Neural cell (in vitro differentiated cells): Measurements from ENCODE around the gene IFNGR2. TPM values are rescaled to one million over a fixed set of nuclear protein-coding genes. Genes with fewer than 3 reads are reported as not detected.

Experiments
- H2AFZ ChIP-seq: fragments of 200-600, 300-800 bp; sonication (generic), shearing (Covaris generic); 2 replicates; pipeline ENCODE4 v1.6.0; 2014; ENCODE audit warnings: low read depth, mild to moderate bottlenecking, antibody characterized with exemption, low read length, moderate library complexity
- H3F3A ChIP-seq: fragments of 200-600 bp; shearing (Covaris generic); 2 replicates; pipeline ENCODE4 v1.6.1; 2016; ENCODE audit warnings: mild to moderate bottlenecking, moderate library complexity, mixed read lengths, antibody characterized with exemption, low read length; ENCODE audit not compliant: insufficient read depth, poor library complexity, severe bottlenecking
- H3K27ac ChIP-seq: fragments of 200-600, 300-800 bp; sonication (generic), shearing (Covaris generic); 2 replicates; pipeline ENCODE4 v1.5.1; 2014; ENCODE audit warnings: mild to moderate bottlenecking, low read length, moderate library complexity
- H3K27me3 ChIP-seq: fragments of 300-800, 200-600 bp; sonication (generic), shearing (Covaris generic); 2 replicates; pipeline ENCODE4 v1.6.0; 2014; ENCODE audit warnings: mild to moderate bottlenecking, low read depth, low read length, moderate library complexity; ENCODE audit not compliant: insufficient read depth
- H3K36me3 ChIP-seq: fragments of 300-800, 200-600 bp; sonication (generic), shearing (Covaris generic); 2 replicates; pipeline ENCODE4 v1.5.1; 2014; ENCODE audit warnings: mild to moderate bottlenecking, antibody characterized with exemption, low read length, moderate library complexity; ENCODE audit not compliant: insufficient read depth
- H3K4me2 ChIP-seq: fragments of 300-800, 200-600 bp; sonication (generic), shearing (Covaris generic); 2 replicates; pipeline ENCODE4 v1.6.0; 2014; ENCODE audit warnings: mild to moderate bottlenecking, low read length
- H3K4me3 ChIP-seq: fragments of 300-800, 200-600 bp; sonication (generic), shearing (Covaris generic); 2 replicates; pipeline ENCODE4 v1.5.1; 2014; ENCODE audit warnings: mild to moderate bottlenecking, low read length, moderate library complexity
- H3K79me2 ChIP-seq: fragments of 200-600 bp; shearing (Covaris generic); replicated peaks from 2 replicates; pipeline ENCODE4 v1.6.0; 2014; ENCODE audit warnings: mild to moderate bottlenecking, low read length, moderate library complexity; ENCODE audit not compliant: insufficient read depth
- H3K9ac ChIP-seq: fragments of 300-800, 200-600 bp; sonication (generic), shearing (Covaris generic); 2 replicates; pipeline ENCODE4 v1.6.1; 2016; ENCODE audit warnings: mild to moderate bottlenecking, low read length, mixed read lengths
- H3K9me2 ChIP-seq: fragments of 200-600 bp; shearing (Covaris generic); 2 replicates; pipeline ENCODE4 v1.6.1; 2016; ENCODE audit warnings: mild to moderate bottlenecking, low read length, mixed read lengths; ENCODE audit not compliant: insufficient read depth
- H3K9me3 ChIP-seq: fragments of 200-600, 300-800 bp; sonication (generic), shearing (Covaris generic); 2 replicates; pipeline ENCODE4 v1.6.1; 2016; ENCODE audit warnings: mild to moderate bottlenecking, mixed run types, low read length, moderate library complexity, mixed read lengths
- H4K20me1 ChIP-seq: fragments of 200-600 bp; shearing (Covaris generic); 2 replicates; pipeline ENCODE4 v1.6.1; 2016; ENCODE audit warnings: mild to moderate bottlenecking, mixed run types; ENCODE audit not compliant: insufficient read depth
- EP300 ChIP-seq: fragments of 450-650 bp; conservative IDR thresholded peaks from 2 replicates; pipeline ENCODE4 v1.6.1; 2014; ENCODE audit warnings: antibody characterized with exemption, mild to moderate bottlenecking, moderate library complexity; ENCODE audit not compliant: poor library complexity, severe bottlenecking
- EZH2 ChIP-seq: fragments of 200-600, 300-800 bp; shearing (Covaris generic), sonication (generic); IDR thresholded peaks from 2 replicates; pipeline ENCODE4 v1.6.1; 2014; ENCODE audit warnings: antibody characterized with exemption, low read length, borderline replicate concordance, mild to moderate bottlenecking; ENCODE audit not compliant: insufficient read depth, poor library complexity, severe bottlenecking
- MXI1 ChIP-seq: fragments of 450-650 bp; conservative IDR thresholded peaks from 2 replicates; pipeline ENCODE4 v1.6.1; 2014; ENCODE audit warnings: antibody characterized with exemption, mild to moderate bottlenecking; ENCODE audit not compliant: poor library complexity, severe bottlenecking
- POLR2AphosphoS5 ChIP-seq: IDR thresholded peaks from 2 replicates; pipeline ENCODE4 v1.6.1; 2012
- RAD21 ChIP-seq: fragments of 450-650 bp; conservative IDR thresholded peaks from 2 replicates; pipeline ENCODE4 v1.6.1; 2014; ENCODE audit warnings: antibody characterized with exemption, mild to moderate bottlenecking, moderate library complexity
- SMC3 ChIP-seq: fragments of 450-650 bp; conservative IDR thresholded peaks from 2 replicates; pipeline ENCODE4 v1.6.1; 2014; ENCODE audit warnings: antibody characterized with exemption, mild to moderate bottlenecking, moderate library complexity; ENCODE audit not compliant: poor library complexity
- TAF1 ChIP-seq: IDR thresholded peaks from 2 replicates; pipeline ENCODE4 v1.6.1; 2012; ENCODE audit warnings: low read depth
- polyA plus RNA-seq: library from polyadenylated mRNA; depleted of rRNA; stranded (reverse); fragments of >200 nt; gene quantifications from 2 replicates; pipeline ENCODE4 v1.2.3, GENCODE V29; 2014
- TF ChIP-seq, protein P1 (sequence below): IDR thresholded peaks from 2 replicates; pipeline ENCODE4 v1.6.1; 2012; ENCODE audit warnings: borderline replicate concordance
- TF ChIP-seq, protein P2 (sequence below): fragments of 450-650 bp; IDR thresholded peaks from 2 replicates; pipeline ENCODE4 v1.5.1; 2014; ENCODE audit warnings: antibody characterized with exemption, mild to moderate bottlenecking, moderate library complexity; ENCODE audit not compliant: poor library complexity, severe bottlenecking

IFNGR2 gene
- polyA plus RNA-seq, 1 donor from 2014 or later, result 57.2 TPM

DNA sequence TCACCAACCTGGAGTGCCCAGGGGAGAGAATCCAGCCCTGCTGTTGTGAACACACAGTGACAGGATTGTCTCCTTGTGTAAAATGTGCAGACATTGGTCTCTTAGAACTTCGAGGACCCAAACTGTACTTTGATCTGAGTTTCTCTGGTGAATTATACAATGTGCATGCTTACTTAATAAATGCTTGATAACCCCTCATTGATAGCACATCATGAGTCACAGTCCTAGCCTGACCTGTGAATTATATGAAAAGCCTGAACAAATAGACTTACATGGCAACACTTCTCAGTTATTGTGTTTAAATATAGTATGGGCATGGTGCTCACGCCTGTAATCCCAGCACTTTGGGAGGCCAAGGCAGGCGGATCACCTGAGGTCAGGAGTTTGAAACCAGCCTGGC is 22.6 kb downstream of the IFNGR2 start:
- no peak for TF ChIP-seq TAF1
- no peak for TF ChIP-seq SMC3

DNA sequence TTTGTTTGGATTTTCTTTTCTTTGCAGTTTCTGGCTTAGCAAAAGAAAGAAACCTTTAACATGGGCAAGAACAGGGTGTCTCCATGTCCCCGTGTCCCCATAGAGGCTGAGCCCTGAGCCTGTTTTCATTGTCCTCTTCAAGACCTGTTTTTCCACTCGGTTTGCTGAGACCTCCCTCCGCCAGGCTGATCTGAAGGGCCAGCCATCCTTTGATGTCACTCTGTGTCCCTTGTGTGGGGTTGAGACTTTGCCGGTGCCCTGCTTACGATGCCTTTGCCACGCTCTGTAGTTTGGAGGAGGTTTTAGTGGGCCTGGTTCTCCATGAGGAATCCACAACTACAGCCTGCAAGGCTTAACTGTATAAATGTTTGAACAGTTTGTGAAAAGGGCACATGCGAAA is 23.8 kb downstream of the IFNGR2 start:
- peaks cover 4% of the 10 kb centered on the region for H3K36me3 ChIP-seq

More for the DNA sequence above, 22.6 kb downstream of the IFNGR2 start:
- Histone ChIP-seq H3K9ac (no peak overlapping the region), H3K36me3 (peaks cover 8% of the 10 kb centered on the region), H3K27me3 (no peaks in the 10 kb centered on the region), H3K9me2 (no peaks in the 10 kb centered on the region), H3K27ac (no peak overlapping the region), H3K4me2 (no peak overlapping the region), H4K20me1 (no peaks in the 10 kb centered on the region), H2AFZ (no peak overlapping the region), H3K4me3 (no peak overlapping the region), H3F3A (no peaks in the 10 kb centered on the region), H3K9me3 (no peaks in the 10 kb centered on the region), H3K79me2 (no peaks in the 10 kb centered on the region)

More for the DNA sequence above, 23.8 kb downstream of the IFNGR2 start:
- TF ChIP-seq RAD21 (no peak), TAF1 (no peak), MXI1 (no peak), SMC3 (no peak), EP300 (no peak), POLR2AphosphoS5 (no peak), EZH2 (no peak)
- TF ChIP-seq, protein P1, sequence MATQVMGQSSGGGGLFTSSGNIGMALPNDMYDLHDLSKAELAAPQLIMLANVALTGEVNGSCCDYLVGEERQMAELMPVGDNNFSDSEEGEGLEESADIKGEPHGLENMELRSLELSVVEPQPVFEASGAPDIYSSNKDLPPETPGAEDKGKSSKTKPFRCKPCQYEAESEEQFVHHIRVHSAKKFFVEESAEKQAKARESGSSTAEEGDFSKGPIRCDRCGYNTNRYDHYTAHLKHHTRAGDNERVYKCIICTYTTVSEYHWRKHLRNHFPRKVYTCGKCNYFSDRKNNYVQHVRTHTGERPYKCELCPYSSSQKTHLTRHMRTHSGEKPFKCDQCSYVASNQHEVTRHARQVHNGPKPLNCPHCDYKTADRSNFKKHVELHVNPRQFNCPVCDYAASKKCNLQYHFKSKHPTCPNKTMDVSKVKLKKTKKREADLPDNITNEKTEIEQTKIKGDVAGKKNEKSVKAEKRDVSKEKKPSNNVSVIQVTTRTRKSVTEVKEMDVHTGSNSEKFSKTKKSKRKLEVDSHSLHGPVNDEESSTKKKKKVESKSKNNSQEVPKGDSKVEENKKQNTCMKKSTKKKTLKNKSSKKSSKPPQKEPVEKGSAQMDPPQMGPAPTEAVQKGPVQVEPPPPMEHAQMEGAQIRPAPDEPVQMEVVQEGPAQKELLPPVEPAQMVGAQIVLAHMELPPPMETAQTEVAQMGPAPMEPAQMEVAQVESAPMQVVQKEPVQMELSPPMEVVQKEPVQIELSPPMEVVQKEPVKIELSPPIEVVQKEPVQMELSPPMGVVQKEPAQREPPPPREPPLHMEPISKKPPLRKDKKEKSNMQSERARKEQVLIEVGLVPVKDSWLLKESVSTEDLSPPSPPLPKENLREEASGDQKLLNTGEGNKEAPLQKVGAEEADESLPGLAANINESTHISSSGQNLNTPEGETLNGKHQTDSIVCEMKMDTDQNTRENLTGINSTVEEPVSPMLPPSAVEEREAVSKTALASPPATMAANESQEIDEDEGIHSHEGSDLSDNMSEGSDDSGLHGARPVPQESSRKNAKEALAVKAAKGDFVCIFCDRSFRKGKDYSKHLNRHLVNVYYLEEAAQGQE, result no peak
- TF ChIP-seq, protein P2, sequence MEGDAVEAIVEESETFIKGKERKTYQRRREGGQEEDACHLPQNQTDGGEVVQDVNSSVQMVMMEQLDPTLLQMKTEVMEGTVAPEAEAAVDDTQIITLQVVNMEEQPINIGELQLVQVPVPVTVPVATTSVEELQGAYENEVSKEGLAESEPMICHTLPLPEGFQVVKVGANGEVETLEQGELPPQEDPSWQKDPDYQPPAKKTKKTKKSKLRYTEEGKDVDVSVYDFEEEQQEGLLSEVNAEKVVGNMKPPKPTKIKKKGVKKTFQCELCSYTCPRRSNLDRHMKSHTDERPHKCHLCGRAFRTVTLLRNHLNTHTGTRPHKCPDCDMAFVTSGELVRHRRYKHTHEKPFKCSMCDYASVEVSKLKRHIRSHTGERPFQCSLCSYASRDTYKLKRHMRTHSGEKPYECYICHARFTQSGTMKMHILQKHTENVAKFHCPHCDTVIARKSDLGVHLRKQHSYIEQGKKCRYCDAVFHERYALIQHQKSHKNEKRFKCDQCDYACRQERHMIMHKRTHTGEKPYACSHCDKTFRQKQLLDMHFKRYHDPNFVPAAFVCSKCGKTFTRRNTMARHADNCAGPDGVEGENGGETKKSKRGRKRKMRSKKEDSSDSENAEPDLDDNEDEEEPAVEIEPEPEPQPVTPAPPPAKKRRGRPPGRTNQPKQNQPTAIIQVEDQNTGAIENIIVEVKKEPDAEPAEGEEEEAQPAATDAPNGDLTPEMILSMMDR, result no peak
- H3K27ac ChIP-seq, result no peak overlapping the region
- no peaks in the 10 kb centered on the region for H3K9me3 ChIP-seq
- no peaks in the 10 kb centered on the region for H3K79me2 ChIP-seq
- no peaks in the 10 kb centered on the region for H4K20me1 ChIP-seq
- H3K9ac ChIP-seq, result no peak overlapping the region
- H3K27me3 ChIP-seq, result no peaks in the 10 kb centered on the region
- H3K9me2 ChIP-seq, result no peaks in the 10 kb centered on the region
- H3K4me2 ChIP-seq, result no peak overlapping the region
- H2AFZ ChIP-seq, result no peak overlapping the region
- H3F3A ChIP-seq, result no peaks in the 10 kb centered on the region
- no peak overlapping the region for H3K4me3 ChIP-seq
